Astrocyte (in vitro differentiated cells and primary cell): ENCODE data around the gene LRRC27.

ENCODE experiments used
- CTCF ChIP-seq: IDR thresholded peaks from 2 replicates; pipeline ENCODE4 v1.5.1; 2011; ENCODE audit warnings: low read depth, mild to moderate bottlenecking, inconsistent platforms, low read length, moderate library complexity; ENCODE audit not compliant: insufficient read depth
- EZH2 ChIP-seq: IDR thresholded peaks from 2 replicates; pipeline ENCODE4 v1.6.1; 2012; ENCODE audit warnings: mild to moderate bottlenecking, low read length, inconsistent platforms; ENCODE audit not compliant: insufficient read depth

DNA sequence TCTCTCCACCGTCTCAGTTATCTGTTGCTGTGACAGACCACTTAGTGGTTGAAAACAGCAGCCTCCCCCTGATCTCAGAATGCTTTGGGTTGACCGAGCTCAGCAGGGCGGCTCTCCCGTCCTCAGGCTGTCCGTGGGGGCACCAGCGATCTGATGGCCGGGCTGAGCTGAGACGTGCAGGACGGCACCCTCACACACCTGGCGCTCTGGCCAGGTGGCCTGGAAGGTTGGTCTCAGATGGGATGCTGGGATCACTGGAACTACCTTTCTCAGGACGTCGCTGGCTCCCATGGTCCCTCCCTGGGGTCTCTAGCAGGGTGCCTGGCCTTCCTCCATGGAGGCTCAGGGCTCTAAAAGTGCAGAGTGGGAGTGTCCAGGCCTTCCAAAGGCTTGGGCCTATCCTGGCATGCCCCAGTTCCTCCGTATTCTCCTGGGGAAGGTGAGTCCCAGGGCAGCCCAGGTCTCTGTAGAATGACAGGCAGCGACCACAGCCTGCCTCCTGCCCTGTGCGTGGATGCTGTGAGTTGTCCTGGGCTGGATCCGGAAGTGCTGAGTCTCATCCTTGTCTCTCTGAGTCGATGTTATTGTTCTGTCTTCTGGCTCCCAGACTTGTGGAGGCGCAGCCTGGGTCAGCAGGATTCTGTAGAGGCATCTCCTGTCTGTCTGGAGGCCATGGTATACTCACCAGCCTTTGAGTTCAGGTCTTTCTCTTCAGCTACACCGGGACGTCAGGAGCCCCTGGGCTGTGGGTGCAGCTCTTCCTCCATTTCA lies 52.8 kb downstream of the LRRC27 start:
- TF ChIP-seq CTCF (no peak), EZH2 (no peak)
